Fibroblast of upper back skin (primary cell): ENCODE data around the gene SLC41A1.

Experiments used
- DNase-seq: peaks from one replicate; pipeline ENCODE4 v3.0.0-alpha.2; 2013

The SLC41A1 gene

GRCh38 chr1:205817988-205818387, 5.0 kb upstream of the SLC41A1 start:
- DNase-seq = no peak

- no peak for DNase-seq
Measured at GRCh38 chr1:205817364-205817763, 4.4 kb upstream of the SLC41A1 start.

GRCh38 chr1:205813755-205814058, 709 bp upstream of the SLC41A1 start:
- DNase-seq = peak; percentile 58

GRCh38 chr1:205812271-205812877, 624 bp downstream of the SLC41A1 start:
- no peak for DNase-seq

- DNase-seq = no peak
Measured at GRCh38 chr1:205811660-205812059, 1.3 kb downstream of the SLC41A1 start.

- DNase-seq = peak; percentile 18
Measured at GRCh38 chr1:205810448-205811157, 2.4 kb downstream of the SLC41A1 start.

- no peak for DNase-seq
Measured at GRCh38 chr1:205809942-205810345, 3.1 kb downstream of the SLC41A1 start.

GRCh38 chr1:205809469-205809868, 3.5 kb downstream of the SLC41A1 start:
- no peak for DNase-seq

- DNase-seq = no peak
Measured at GRCh38 chr1:205805082-205805711, 7.8 kb downstream of the SLC41A1 start.

GRCh38 chr1:205804605-205805004, 8.4 kb downstream of the SLC41A1 start:
- no peak for DNase-seq

- DNase-seq = no peak
Measured at GRCh38 chr1:205803986-205804385, 9.0 kb downstream of the SLC41A1 start.

- no peak for DNase-seq
Measured at GRCh38 chr1:205802060-205802459, 10.9 kb downstream of the SLC41A1 start.

- DNase-seq = no peak
Measured at GRCh38 chr1:205800981-205801703, 11.9 kb downstream of the SLC41A1 start.

- no peak for DNase-seq
Measured at GRCh38 chr1:205800427-205800826, 12.6 kb downstream of the SLC41A1 start.

- DNase-seq = no peak
Measured at GRCh38 chr1:205798577-205798976, 14.4 kb downstream of the SLC41A1 start.

GRCh38 chr1:205797168-205797567, 15.8 kb downstream of the SLC41A1 start:
- no peak for DNase-seq

GRCh38 chr1:205794011-205794730, 18.8 kb downstream of the SLC41A1 start:
- no peak for DNase-seq

GRCh38 chr1:205792961-205793673, 19.9 kb downstream of the SLC41A1 start:
- no peak for DNase-seq

GRCh38 chr1:205792481-205792881, 20.5 kb downstream of the SLC41A1 start:
- DNase-seq = no peak

GRCh38 chr1:205791568-205792180, 21.3 kb downstream of the SLC41A1 start:
- peak; percentile 60 for DNase-seq

- no peak for DNase-seq
Measured at GRCh38 chr1:205787287-205787916, 25.6 kb downstream of the SLC41A1 start.
